Measurements from ENCODE around the gene TMEM80.

- TF ChIP-seq CTCF (IDR thresholded peaks at IDR 0.05; ENCODE audit: low read length) (no peak), EZH2 (IDR thresholded peaks at IDR 0.05; ENCODE audit: borderline replicate concordance, low read length) (no peak)
These were observed 29.3 kb downstream of the TMEM80 start for GRCh38 chr11:724778-725386.
